SK-N-MC (cell line): ENCODE data around the gene GSC.

Experiments used
- DNase-seq: peaks from one replicate; pipeline ENCODE4 v3.0.0-alpha.2; 2011; ENCODE audit warnings: low read depth, low spot score
- H3K27ac ChIP-seq: fragments of 200-600 bp; sonication (generic); 2 replicates; pipeline ENCODE4 v1.5.1; 2016; ENCODE audit warnings: mixed run types
- H3K36me3 ChIP-seq: fragments of 200-600 bp; sonication (generic); 2 replicates; pipeline ENCODE4 v1.6.1; 2017; ENCODE audit warnings: antibody characterized with exemption, low read length, mixed read lengths; ENCODE audit not compliant: insufficient read depth
- H3K4me3 ChIP-seq: fragments of 200-600 bp; sonication (generic); 2 replicates; pipeline ENCODE4 v1.5.1; 2016
- H3K9ac ChIP-seq: fragments of 200-600 bp; sonication (generic); 2 replicates; pipeline ENCODE4 v1.8.0; 2017; ENCODE audit warnings: mixed run types, mixed read lengths; ENCODE audit not compliant: insufficient read length
- H3K9me3 ChIP-seq: fragments of 200-600 bp; sonication (generic); 2 replicates; pipeline ENCODE4 v1.6.1; 2017; ENCODE audit warnings: low read depth, mild to moderate bottlenecking, antibody characterized with exemption, low read length, moderate library complexity, mixed read lengths
- EZH2 ChIP-seq: fragments of 200-600 bp; sonication (generic); IDR thresholded peaks from one replicate; pipeline ENCODE4 v1.6.1; 2017; ENCODE audit warnings: antibody characterized with exemption
- FOXP2 ChIP-seq: optimal IDR thresholded peaks from 2 replicates; pipeline ENCODE3; 2011; ENCODE audit warnings: mild to moderate bottlenecking, moderate library complexity; ENCODE audit not compliant: insufficient read depth; ENCODE audit errors: extremely low read length, control extremely low read depth
- POLR2AphosphoS5 ChIP-seq: IDR thresholded peaks from 2 replicates; pipeline ENCODE4 v1.6.1; 2012; ENCODE audit warnings: mild to moderate bottlenecking, low read depth, low read length, borderline replicate concordance

GSC gene

GRCh38 chr14:94795372-94795771 is 25.5 kb upstream of the GSC start:
- no peaks in the 10 kb centered on the region for H3K9me3 ChIP-seq
- H3K4me3 ChIP-seq, result no peak overlapping the region
- no peak overlapping the region for H3K27ac ChIP-seq
- H3K36me3 ChIP-seq, result no peaks in the 10 kb centered on the region
- TF ChIP-seq FOXP2 (no peak), POLR2AphosphoS5 (no peak), EZH2 (no peak)
- no peak for DNase-seq
- H3K9ac ChIP-seq, result no peak overlapping the region

- TF ChIP-seq EZH2, result no peak
- TF ChIP-seq FOXP2, result no peak
- no peak for TF ChIP-seq POLR2AphosphoS5
- Histone ChIP-seq H3K4me3 (no peak overlapping the region), H3K36me3 (no peaks in the 10 kb centered on the region), H3K9ac (no peak overlapping the region), H3K9me3 (no peaks in the 10 kb centered on the region), H3K27ac (no peak overlapping the region)
- no peak for DNase-seq
Measured at GRCh38 chr14:94793901-94794300, 24.0 kb upstream of the GSC start.

DNA sequence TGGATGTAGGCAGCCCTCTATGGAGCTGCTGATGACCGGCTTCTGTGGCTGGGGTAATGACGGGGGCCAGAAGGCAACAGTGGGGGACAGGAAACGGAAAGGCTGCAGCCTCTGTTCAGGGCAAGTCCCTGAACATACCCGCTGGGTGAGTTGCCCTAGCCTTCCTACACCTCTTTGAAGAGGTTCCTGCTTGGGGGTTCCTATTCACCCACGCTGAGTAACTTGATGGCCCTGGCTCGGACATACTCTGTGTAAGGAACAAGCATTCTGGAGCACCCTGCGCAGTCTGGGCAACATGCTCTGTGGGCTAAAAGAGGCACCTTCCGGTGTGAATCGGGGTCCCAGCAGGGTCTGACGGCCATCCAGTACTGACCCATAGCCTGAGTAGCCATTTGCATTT is 17.7 kb upstream of the GSC start:
- Histone ChIP-seq H3K4me3 (no peak overlapping the region), H3K27ac (no peak overlapping the region), H3K36me3 (no peaks in the 10 kb centered on the region), H3K9me3 (no peaks in the 10 kb centered on the region), H3K9ac (no peak overlapping the region)
- no peak for TF ChIP-seq POLR2AphosphoS5
- no peak for TF ChIP-seq FOXP2
- TF ChIP-seq EZH2, result no peak
- no peak for DNase-seq

DNA sequence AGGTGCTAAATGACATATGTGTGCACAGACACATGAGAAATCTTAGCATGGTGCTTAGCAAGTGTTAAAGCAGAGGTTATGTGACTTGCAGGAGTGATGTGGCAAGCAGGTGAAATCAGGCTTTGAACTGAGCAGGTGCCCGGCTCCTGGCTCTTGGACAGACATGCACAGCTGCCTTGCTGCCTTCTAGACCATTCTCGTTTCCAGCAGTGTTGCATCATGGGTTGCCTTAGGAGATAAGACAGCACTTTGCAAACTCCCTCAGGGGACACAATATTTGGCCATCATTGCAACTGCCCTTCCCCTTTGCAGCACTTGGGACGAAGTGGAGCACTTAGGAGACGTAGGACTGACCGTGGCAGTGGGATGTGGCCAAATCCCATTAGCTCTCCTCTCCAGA is 17.2 kb upstream of the GSC start:
- no peaks in the 10 kb centered on the region for H3K36me3 ChIP-seq
- H3K9me3 ChIP-seq, result no peaks in the 10 kb centered on the region
- H3K27ac ChIP-seq, result no peak overlapping the region
- no peak for DNase-seq
- TF ChIP-seq EZH2 (no peak), POLR2AphosphoS5 (no peak), FOXP2 (no peak)
- no peak overlapping the region for H3K4me3 ChIP-seq
- H3K9ac ChIP-seq, result no peak overlapping the region

- Histone ChIP-seq H3K4me3 (no peak overlapping the region), H3K9ac (no peak overlapping the region), H3K9me3 (no peaks in the 10 kb centered on the region), H3K27ac (no peak overlapping the region), H3K36me3 (no peaks in the 10 kb centered on the region)
- no peak for TF ChIP-seq EZH2
- no peak for TF ChIP-seq FOXP2
- TF ChIP-seq POLR2AphosphoS5, result no peak
- peak; percentile 16 for DNase-seq
Measured at GRCh38 chr14:94780536-94781399, 10.9 kb upstream of the GSC start.

- Histone ChIP-seq H3K4me3 (no peak overlapping the region), H3K27ac (no peak overlapping the region), H3K9me3 (no peaks in the 10 kb centered on the region), H3K36me3 (no peaks in the 10 kb centered on the region), H3K9ac (no peak overlapping the region)
- DNase-seq, result no peak
- TF ChIP-seq POLR2AphosphoS5 (no peak), FOXP2 (no peak), EZH2 (no peak)
Measured at GRCh38 chr14:94779713-94780112, 9.8 kb upstream of the GSC start.

DNA sequence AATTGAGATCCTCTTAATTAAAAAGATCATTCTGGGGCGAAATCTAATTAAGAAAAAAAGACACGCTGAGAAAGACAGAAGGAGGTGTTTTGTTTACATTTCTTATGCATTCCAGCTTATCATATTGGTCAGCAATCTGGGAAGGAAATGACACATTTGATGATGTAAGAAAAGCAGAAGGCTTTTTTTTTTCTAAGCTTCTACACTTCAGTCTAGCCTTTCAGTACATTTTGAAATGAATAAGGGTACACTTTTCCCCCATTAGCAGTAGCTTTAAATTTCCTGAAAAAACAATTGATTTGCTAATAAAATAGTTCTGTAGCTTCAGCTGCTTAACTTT is 5.9 kb upstream of the GSC start:
- DNase-seq, result no peak
- Histone ChIP-seq H3K36me3 (no peaks in the 10 kb centered on the region), H3K27ac (no peak overlapping the region), H3K4me3 (no peak overlapping the region), H3K9me3 (no peaks in the 10 kb centered on the region), H3K9ac (no peak overlapping the region)
- TF ChIP-seq FOXP2 (no peak), POLR2AphosphoS5 (no peak), EZH2 (no peak)

GRCh38 chr14:94775091-94775870 is 5.4 kb upstream of the GSC start:
- TF ChIP-seq EZH2 (peak; percentile 63), FOXP2 (no peak)
- H3K9ac ChIP-seq, result no peak overlapping the region
- DNase-seq, result no peak
- H3K27ac ChIP-seq, result no peak overlapping the region
- H3K36me3 ChIP-seq, result no peaks in the 10 kb centered on the region
- no peak overlapping the region for H3K4me3 ChIP-seq
- H3K9me3 ChIP-seq, result no peaks in the 10 kb centered on the region

- no peaks in the 10 kb centered on the region for H3K36me3 ChIP-seq
- H3K9me3 ChIP-seq, result no peaks in the 10 kb centered on the region
- no peak overlapping the region for H3K27ac ChIP-seq
- no peak overlapping the region for H3K4me3 ChIP-seq
- TF ChIP-seq POLR2AphosphoS5, result no peak
- no peak for TF ChIP-seq FOXP2
- peak; percentile 63 for TF ChIP-seq EZH2
- no peak overlapping the region for H3K9ac ChIP-seq
- no peak for DNase-seq
Measured at GRCh38 chr14:94774344-94775090, 4.6 kb upstream of the GSC start.
